ENCODE measurements around the gene SPON1. TPM values are rescaled to one million over a fixed set of nuclear protein-coding genes. Genes with fewer than 3 reads are reported as not detected.
"Not testable (repeated sequence)": the region's sequence is repeated elsewhere in the genome, so short reads cannot be mapped to it uniquely, and the experiment has no call there.

The SPON1 gene
- total and polyA plus RNA-seq, 9 donors, result 11.9 to 112 (median 56.4) TPM

- Histone ChIP-seq H3K27me3 (no peaks in the 10 kb centered on the region), H3K4me3 (no peak overlapping the region), H3K36me3 (no peaks in the 10 kb centered on the region), H3K9me3 (peaks cover 0 to 4% of the 10 kb centered on the region in 2 donors), H3K4me1 (ENCODE audit: insufficient read depth) (no peaks in the 10 kb centered on the region), H3K27ac (no peak overlapping the region)
- TF ChIP-seq CTCF (IDR thresholded peaks at IDR 0.05) (no peak), EP300 (IDR thresholded peaks at IDR 0.05) (no peak), POLR2A (IDR thresholded peaks at IDR 0.05) (no peak)
- no peak for DNase-seq
- intact Hi-C loops (cut with DNase I), result no loop called here
- WGBS, 3 donors, result 88 to 96% (median 89%) methylated on average over 1 of the region's 1 CpG
Measured at GRCh38 chr11:14158393-14158792, 195.9 kb downstream of the SPON1 start.

GRCh38 chr11:14163576-14163975 lies 201.1 kb downstream of the SPON1 start:
- no peaks in the 10 kb centered on the region for H3K27me3 ChIP-seq
- intact Hi-C loops (cut with DNase I), result no loop called here
- TF ChIP-seq CTCF (IDR thresholded peaks at IDR 0.05) (no peak), EP300 (IDR thresholded peaks at IDR 0.05) (no peak), POLR2A (IDR thresholded peaks at IDR 0.05) (no peak)
- 75 to 98% (median 85%) methylated on average over 2 of the region's 2 CpGs for WGBS, 3 donors
- H3K4me3 ChIP-seq, result no peak overlapping the region
- no peak for DNase-seq
- H3K27ac ChIP-seq, result no peak overlapping the region
- no peaks in the 10 kb centered on the region for H3K9me3 ChIP-seq
- H3K4me1 ChIP-seq (ENCODE audit: insufficient read depth), result no peaks in the 10 kb centered on the region
- no peaks in the 10 kb centered on the region for H3K36me3 ChIP-seq

GRCh38 chr11:14173679-14174078 lies 211.2 kb downstream of the SPON1 start:
- H3K36me3 ChIP-seq; H3K27me3 ChIP-seq; H3K4me3 ChIP-seq; H3K27ac ChIP-seq; DNase-seq; H3K9me3 ChIP-seq; intact Hi-C loops (cut with DNase I); H3K4me1 ChIP-seq (ENCODE audit: insufficient read depth): not testable (repeated sequence)
- 90 to 93% (median 93%) methylated on average over 7 of the region's 7 CpGs for WGBS, 3 donors

GRCh38 chr11:14179116-14179820 lies 216.7 kb downstream of the SPON1 start:
- intact Hi-C loops (cut with DNase I), result no loop called here
- Histone ChIP-seq H3K36me3 (no peaks in the 10 kb centered on the region), H3K27me3 (no peaks in the 10 kb centered on the region), H3K4me3 (no peak overlapping the region), H3K9me3 (no peaks in the 10 kb centered on the region), H3K27ac (no peak overlapping the region), H3K4me1 (ENCODE audit: insufficient read depth) (no peaks in the 10 kb centered on the region)
- DNase-seq, result no peak
- no peak for TF ChIP-seq CTCF (IDR thresholded peaks at IDR 0.05)
- no peak for TF ChIP-seq POLR2A (IDR thresholded peaks at IDR 0.05)
- TF ChIP-seq EP300 (IDR thresholded peaks at IDR 0.05), result no peak
- WGBS, 3 donors, result 76 to 80% (median 78%) methylated on average over 4 of the region's 4 CpGs

- Histone ChIP-seq H3K4me1 (ENCODE audit: insufficient read depth) (peaks cover 7% of the 10 kb centered on the region), H3K4me3 (no peak overlapping the region), H3K27me3 (no peaks in the 10 kb centered on the region), H3K9me3 (no peaks in the 10 kb centered on the region), H3K36me3 (no peaks in the 10 kb centered on the region), H3K27ac (no peak overlapping the region)
- no peak for DNase-seq
- TF ChIP-seq POLR2A (IDR thresholded peaks at IDR 0.05) (no peak), CTCF (IDR thresholded peaks at IDR 0.05) (no peak), EP300 (IDR thresholded peaks at IDR 0.05) (no peak)
- intact Hi-C loops (cut with DNase I), result no loop called here
Measured at GRCh38 chr11:14181121-14181520, 218.6 kb downstream of the SPON1 start.

Data from ovary (tissue), 9 donors.